Left cardiac atrium (tissue), 4 donors: ENCODE data around the gene TPPP3. TPM values are rescaled to one million over a fixed set of nuclear protein-coding genes. Genes with fewer than 3 reads are reported as not detected.
"Not testable (repeated sequence)": the region's sequence is repeated elsewhere in the genome, so short reads cannot be mapped to it uniquely, and the experiment has no call there.

Source experiments
- ATAC-seq, 2 donors: fragments of 200-7000 bp; cut with Tn5 transposase; one replicate each; pipeline ENCODE4 v1.9.1; 2020; ENCODE audit warnings: mild to moderate bottlenecking in 2 of 2, moderate library complexity in 2 of 2
- DNase-seq: peaks from one replicate; pipeline ENCODE4 v3.0.0-alpha.2; 2020
- intact Hi-C, 2 donors: fragments of 100-400 bp; cut with DNase I; formaldehyde crosslinking; loops; one replicate each; pipeline versions ENCODE4 v1.14.1 to v1.15.1; 2022 to 2023
- total RNA-seq, 2 donors: library from RNA; stranded (reverse); fragmentation: NEBNext Ultra II Directional; extraction: Animal tissue kit (Norgen Biotek cat#: 25700); gene quantifications; one replicate each; pipeline ENCODE4 v1.2.1, GENCODE V29; 2021
- donor health status: DM: no; HTN: yes; CAD: no.
- donor health status: DM: no; HTN: yes; CAD: no; lungs with severe emphysema.
- donor health status: DM: yes; HTN: yes; CAD: no.
- donor health status: Dilated cardiomyopathy.

TPPP3 gene
- total RNA-seq, 2 donors from 2014 or later = 22.9 to 40.1 TPM

GRCh38 chr16:67376012-67376411, 17.3 kb downstream of the TPPP3 start:
- DNase-seq, ATAC-seq, intact Hi-C loops: not testable (repeated sequence)

DNA sequence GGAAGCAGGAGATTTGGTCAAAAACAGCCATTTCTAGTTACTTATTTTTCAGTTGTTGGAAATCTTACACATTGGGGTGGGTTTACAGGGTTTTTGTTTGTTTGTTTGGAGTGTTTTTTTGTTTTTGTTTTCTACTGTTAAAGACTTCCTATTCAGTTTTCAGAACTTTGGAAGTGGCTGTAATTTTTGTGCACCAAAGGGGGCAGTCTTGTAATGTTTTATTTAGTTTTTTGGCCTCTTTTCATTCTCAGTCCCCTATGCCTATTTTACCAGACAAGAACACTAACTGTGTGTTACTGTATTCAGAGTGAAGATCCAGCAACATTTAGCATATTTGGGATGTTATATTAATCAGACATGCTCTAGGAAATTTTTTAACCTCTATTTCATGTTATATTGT, 20.6 kb downstream of the TPPP3 start:
- intact Hi-C loops = no loop called here
- peak in 1 of 2 donors; percentile 46 for ATAC-seq
- no peak for DNase-seq

DNA sequence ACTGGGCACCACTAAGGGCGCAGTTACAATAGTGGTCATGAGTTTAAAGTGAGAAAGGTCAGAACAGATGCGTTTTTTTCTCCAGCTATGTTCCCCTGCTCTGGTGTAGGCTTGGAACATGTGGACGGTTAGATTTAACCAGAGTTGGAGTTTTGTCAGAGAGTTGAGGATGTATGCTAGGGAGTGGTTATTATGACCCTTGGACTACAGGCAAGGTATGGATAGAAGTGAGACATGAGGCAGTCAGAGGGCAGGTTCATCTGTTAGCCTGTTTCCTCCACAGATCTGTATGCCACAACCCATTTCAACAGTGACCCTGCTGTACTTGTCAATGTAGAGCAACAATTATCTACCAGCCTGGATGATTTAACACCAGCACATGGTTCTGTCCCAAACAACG, 22.6 kb downstream of the TPPP3 start:
- DNase-seq (no peak), ATAC-seq (no peak)
- intact Hi-C loops = no loop called here

DNA sequence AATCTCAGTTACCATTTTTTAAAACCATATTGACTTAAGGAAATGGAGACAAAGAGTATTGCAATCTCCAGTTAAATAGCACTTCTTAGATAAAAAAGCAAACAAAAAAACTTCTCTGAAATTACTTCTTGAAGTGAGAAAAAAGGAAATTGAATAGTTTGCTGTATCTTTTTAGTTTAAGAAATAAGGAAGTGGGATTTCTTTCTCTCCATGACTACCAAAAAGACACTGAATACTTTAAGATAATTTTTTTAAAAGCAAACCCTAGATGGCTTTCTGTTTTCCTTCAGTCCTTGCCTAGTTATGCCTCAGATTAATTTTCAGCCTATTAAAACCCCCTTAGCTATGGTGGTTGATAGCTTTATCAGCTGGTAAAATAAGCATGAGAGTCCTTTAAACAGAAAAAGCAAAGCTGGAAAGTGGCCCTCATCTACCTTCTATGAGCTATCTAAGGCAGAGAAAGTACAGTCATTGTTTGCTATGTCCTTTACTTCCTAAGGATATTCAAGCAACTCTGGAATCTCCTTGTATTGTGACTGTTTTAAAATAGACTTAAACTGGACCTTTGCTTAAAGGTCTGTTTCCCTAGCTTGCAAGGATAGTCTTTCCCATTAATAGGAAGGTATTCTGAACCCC, 28.6 kb downstream of the TPPP3 start:
- ATAC-seq (no peak), DNase-seq (no peak)
- intact Hi-C loops = no loop called here

DNA sequence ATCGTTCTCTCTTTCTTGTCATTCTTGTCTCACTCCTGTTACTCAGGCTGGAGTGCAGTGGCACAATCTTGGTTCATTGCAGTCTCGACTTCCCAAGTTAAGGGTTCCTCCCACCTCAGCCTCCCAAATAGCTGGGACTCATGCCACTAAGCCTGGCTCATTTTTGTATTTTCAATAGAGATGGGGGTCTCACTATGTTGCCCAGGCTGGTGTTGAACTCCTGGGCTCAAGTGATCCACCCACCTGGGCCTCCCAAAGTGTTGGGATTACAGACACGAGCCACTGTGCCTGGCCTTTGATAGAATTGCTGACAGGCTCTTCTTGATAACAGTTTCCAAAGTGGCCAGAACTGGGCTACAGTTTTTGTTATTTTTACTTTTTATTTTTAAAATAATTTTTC, 32.3 kb downstream of the TPPP3 start:
- no peak for ATAC-seq
- intact Hi-C loops = no loop called here
- no peak for DNase-seq

DNA sequence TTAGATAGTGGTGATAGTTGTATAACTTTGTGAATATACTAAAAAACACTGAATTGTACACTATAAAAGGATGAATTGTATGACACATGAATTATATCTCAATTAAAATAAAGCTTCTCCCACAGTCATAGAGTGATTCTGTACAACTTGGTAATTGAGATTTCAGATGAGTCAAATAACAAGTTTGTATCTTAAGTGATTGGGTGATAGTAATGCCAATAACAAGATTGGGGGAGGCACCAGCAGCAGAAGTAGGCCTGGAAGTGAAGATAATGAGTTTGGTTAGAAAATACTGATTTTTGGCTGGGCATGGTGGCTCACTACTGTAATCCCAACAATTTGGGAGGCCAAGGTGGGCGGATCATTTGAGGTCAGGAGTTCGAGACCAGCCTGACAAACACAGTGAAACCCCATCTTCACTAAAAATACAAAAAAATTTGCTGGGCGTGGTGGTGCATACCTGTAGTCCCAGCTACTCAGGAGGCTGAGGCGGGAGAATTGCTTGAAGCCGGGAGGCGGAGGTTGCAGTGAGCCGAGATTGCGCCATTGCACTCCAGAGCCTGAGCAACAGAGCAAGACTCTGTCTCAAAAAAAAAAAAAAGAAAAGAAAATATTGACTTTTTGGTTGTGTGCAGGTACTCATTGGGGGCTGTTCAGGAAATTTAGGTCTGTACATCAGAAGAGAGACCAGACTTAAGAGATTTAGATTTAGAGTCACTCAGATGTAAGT, 33.6 kb downstream of the TPPP3 start:
- intact Hi-C loops, DNase-seq, ATAC-seq: not testable (repeated sequence)

DNA sequence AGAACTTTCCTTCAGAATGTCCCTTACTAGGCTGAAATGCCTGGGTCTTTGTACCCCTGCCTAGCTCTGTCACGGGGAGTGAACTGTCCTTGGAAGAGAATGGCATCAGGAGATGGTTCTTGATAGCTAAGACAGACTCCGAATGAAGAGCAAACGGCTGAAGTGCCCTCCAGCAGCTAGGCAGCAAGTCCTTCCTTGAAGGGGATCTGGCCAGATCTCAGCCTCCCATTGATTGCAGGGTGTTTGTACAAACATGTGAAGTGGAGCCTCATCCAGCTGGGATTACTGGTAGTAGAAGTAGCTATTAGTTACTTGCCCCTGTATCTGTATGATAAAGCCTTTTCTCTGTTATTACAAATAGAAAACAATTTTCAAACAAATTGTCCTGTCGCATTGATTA, 35.7 kb downstream of the TPPP3 start:
- intact Hi-C loops = no loop called here
- ATAC-seq = no peak

GRCh38 chr16:67356396-67356795, 36.9 kb downstream of the TPPP3 start:
- ATAC-seq (no peak), DNase-seq (no peak)
- intact Hi-C loops = no loop called here

More for the DNA sequence above, 35.7 kb downstream of the TPPP3 start:
- DNase-seq = no peak

DNA sequence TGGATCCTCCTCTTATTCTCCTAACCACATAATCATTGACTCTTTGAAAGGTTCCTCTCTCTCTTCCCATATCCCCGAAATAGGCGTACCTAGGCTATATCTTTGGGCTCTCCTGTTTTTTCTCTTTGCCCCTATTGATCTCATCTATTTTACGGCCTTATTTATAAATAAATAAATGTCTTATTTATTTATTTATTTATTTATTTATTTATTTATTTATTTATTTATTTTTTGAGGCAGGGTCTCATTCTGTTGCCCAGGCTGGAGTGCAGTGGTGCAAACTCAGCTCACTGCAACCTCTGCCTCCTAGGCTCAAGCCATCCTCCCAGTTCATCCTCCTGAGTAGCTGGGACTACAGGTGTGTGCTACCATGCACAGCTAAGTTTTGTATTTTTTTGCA, 40.8 kb downstream of the TPPP3 start:
- DNase-seq, ATAC-seq, intact Hi-C loops: not testable (repeated sequence)

- no peak for ATAC-seq
- intact Hi-C loops = no loop called here
Observed at GRCh38 chr16:67350324-67350723, 43.0 kb downstream of the TPPP3 start.

GRCh38 chr16:67349172-67349571, 44.1 kb downstream of the TPPP3 start:
- DNase-seq = no peak
- intact Hi-C loops = no loop called here
- no peak for ATAC-seq

More at GRCh38 chr16:67350324-67350723, 43.0 kb downstream of the TPPP3 start:
- DNase-seq = no peak

GRCh38 chr16:67346341-67346740, 47.0 kb downstream of the TPPP3 start:
- DNase-seq (no peak), ATAC-seq (no peak)
- intact Hi-C loops = no loop called here

DNA sequence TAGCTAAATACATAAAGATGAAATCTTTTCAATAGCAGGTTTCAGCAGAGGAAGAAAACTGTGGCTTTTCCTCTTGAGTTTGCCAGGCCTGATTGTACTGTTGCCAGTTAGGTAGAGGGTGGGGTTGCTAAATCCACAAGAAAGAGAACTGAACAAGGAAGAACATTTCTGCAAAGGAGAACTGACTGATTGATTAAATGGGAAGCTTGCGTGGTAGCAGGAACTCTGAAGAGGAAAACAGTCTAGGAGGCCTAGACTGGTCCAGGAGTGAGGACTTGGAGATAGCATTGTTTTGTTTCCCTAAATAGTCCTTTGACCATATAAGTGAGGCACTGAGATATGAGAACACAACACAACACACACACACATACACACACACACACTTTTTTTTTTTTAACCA, 47.9 kb downstream of the TPPP3 start:
- ATAC-seq (no peak), DNase-seq (no peak)
- intact Hi-C loops = no loop called here

DNA sequence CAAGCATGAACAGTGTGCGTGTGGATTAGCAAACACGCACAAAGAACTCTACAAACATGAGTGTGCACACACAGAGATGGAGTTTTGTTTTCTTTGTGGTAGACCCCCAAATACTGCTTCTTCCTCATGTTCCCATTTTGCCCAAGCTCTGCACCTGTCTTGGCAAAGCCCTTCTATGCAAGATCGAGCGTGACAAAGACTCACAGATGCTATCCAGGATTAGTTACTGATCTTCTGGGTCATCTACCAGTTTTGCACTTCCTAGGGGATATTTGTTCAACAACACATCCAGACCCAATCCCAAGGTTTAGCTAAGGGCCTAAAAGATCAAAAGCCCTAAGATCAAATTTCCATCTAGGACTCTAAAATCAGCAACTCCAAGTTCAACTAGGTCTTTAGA, 50.7 kb downstream of the TPPP3 start:
- no peak for DNase-seq
- intact Hi-C loops = no loop called here
- ATAC-seq = no peak

GRCh38 chr16:67341250-67341649, 52.0 kb downstream of the TPPP3 start:
- ATAC-seq (no peak), DNase-seq (no peak)
- intact Hi-C loops = no loop called here

Other genes starting within 250 kb of the TPPP3 start
- gene B3GNT9, start 242.5 kb downstream of the TPPP3 start, total RNA-seq = 10 to 100 TPM; 11.3 to 15.1 TPM
- 10 to 100 TPM; 10.6 to 11.1 TPM for gene TRADD, start 233.6 kb downstream of the TPPP3 start, total RNA-seq
- 1 to 10 TPM; 8.0 to 8.5 TPM for gene FBXL8, start 233.5 kb downstream of the TPPP3 start, total RNA-seq
- 10 to 100 TPM; 24.3 to 48.1 TPM for gene HSF4, start 228.8 kb downstream of the TPPP3 start, total RNA-seq
- 10 to 100 TPM; 58.6 to 80.5 TPM for gene NOL3, start 223.0 kb downstream of the TPPP3 start, total RNA-seq
- gene MATCAP1, start 209.5 kb downstream of the TPPP3 start, total RNA-seq = 10 to 100 TPM; 16.8 to 18.1 TPM
- 1 to 10 TPM; 1.9 to 2.0 TPM for gene EXOC3L1, start 203.4 kb downstream of the TPPP3 start, total RNA-seq
- gene E2F4, start 201.3 kb downstream of the TPPP3 start, total RNA-seq = 10 to 100 TPM; 34.9 to 46.2 TPM
- gene ELMO3, start 194.4 kb downstream of the TPPP3 start, total RNA-seq = 1 to 10 TPM; 1.0 to 1.6 TPM
- gene TMEM208, start 166.4 kb downstream of the TPPP3 start, total RNA-seq = 10 to 100 TPM; 17.4 to 25.3 TPM
- gene FHOD1, start 146.0 kb downstream of the TPPP3 start, total RNA-seq = 10 to 100 TPM; 18.7 to 25.8 TPM
- 1 to 10 TPM; 1.3 to 1.5 TPM for gene SLC9A5, start 144.5 kb downstream of the TPPP3 start, total RNA-seq
- 1 to 10 TPM; 1.8 to 2.2 TPM for gene PLEKHG4, start 114.0 kb downstream of the TPPP3 start, total RNA-seq
- under 1 TPM in 1 of 2 donors, not detected in 1; 0.16 TPM for gene KCTD19, start 66.8 kb downstream of the TPPP3 start, total RNA-seq
- not detected for gene LRRC36, start 66.7 kb downstream of the TPPP3 start, total RNA-seq
- 1 to 10 TPM; 4.6 to 6.8 TPM for gene ZDHHC1, start 23.0 kb upstream of the TPPP3 start, total RNA-seq
- 1 to 10 TPM in 1 of 2 donors, not detected in 1; 1.6 TPM for gene HSD11B2, start 37.6 kb upstream of the TPPP3 start, total RNA-seq
- 10 to 100 TPM; 66.9 to 71.3 TPM for gene ATP6V0D1, start 87.7 kb upstream of the TPPP3 start, total RNA-seq
- not detected for gene AGRP, start 90.0 kb upstream of the TPPP3 start, total RNA-seq
- gene RIPOR1, start 135.3 kb upstream of the TPPP3 start, total RNA-seq = 10 to 100 TPM; 66.2 to 80.9 TPM
- gene CTCF, start 169.0 kb upstream of the TPPP3 start, total RNA-seq = 10 to 100 TPM; 22.7 to 25.7 TPM